ENCODE data around the gene ADGRB3.
A peak's percentile ranks its signal among the peaks of the same experiment; 100 is the strongest.
"Not testable (repeated sequence)": the region's sequence is repeated elsewhere in the genome, so short reads cannot be mapped to it uniquely, and the experiment has no call there.

Gene ADGRB3

GRCh38 chr6:68778356-68779020 lies 143.4 kb downstream of the ADGRB3 start:
- peak; percentile 82 to 84 for DNase-seq (ENCODE audit: low read depth in 2 of 2)
- TF ChIP-seq CTCF (IDR thresholded peaks at IDR 0.05; ENCODE audit: low read depth, low read length): peak; percentile 85
- H3K4me3 ChIP-seq (replicated peaks in 1 of 2; ENCODE audit: low read depth in 2 of 2, low read length in 2 of 2): no peak overlapping the region

GRCh38 chr6:68779366-68779765 lies 144.3 kb downstream of the ADGRB3 start:
- no peak for TF ChIP-seq CTCF (IDR thresholded peaks at IDR 0.05; ENCODE audit: low read depth, low read length)
- H3K4me3 ChIP-seq (replicated peaks in 1 of 2; ENCODE audit: low read depth in 2 of 2, low read length in 2 of 2): no peak overlapping the region
- DNase-seq (ENCODE audit: low read depth in 2 of 2): no peak

GRCh38 chr6:68790128-68790527 lies 155.0 kb downstream of the ADGRB3 start:
- not testable (repeated sequence) for DNase-seq (ENCODE audit: low read depth in 2 of 2)

GRCh38 chr6:68814976-68815375 lies 179.9 kb downstream of the ADGRB3 start:
- DNase-seq (ENCODE audit: low read depth in 2 of 2): not testable (repeated sequence)

More at GRCh38 chr6:68790128-68790527, 155.0 kb downstream of the ADGRB3 start:
- not testable (repeated sequence) for H3K4me3 ChIP-seq (replicated peaks in 1 of 2; ENCODE audit: low read depth in 2 of 2, low read length in 2 of 2)

GRCh38 chr6:68826501-68826900 lies 191.4 kb downstream of the ADGRB3 start:
- DNase-seq (ENCODE audit: low read depth in 2 of 2): no peak
- no peak for TF ChIP-seq CTCF (IDR thresholded peaks at IDR 0.05; ENCODE audit: low read depth, low read length)
- no peak overlapping the region for H3K4me3 ChIP-seq (replicated peaks in 1 of 2; ENCODE audit: low read depth in 2 of 2, low read length in 2 of 2)

More at GRCh38 chr6:68814976-68815375, 179.9 kb downstream of the ADGRB3 start:
- not testable (repeated sequence) for H3K4me3 ChIP-seq (replicated peaks in 1 of 2; ENCODE audit: low read depth in 2 of 2, low read length in 2 of 2)

DNA sequence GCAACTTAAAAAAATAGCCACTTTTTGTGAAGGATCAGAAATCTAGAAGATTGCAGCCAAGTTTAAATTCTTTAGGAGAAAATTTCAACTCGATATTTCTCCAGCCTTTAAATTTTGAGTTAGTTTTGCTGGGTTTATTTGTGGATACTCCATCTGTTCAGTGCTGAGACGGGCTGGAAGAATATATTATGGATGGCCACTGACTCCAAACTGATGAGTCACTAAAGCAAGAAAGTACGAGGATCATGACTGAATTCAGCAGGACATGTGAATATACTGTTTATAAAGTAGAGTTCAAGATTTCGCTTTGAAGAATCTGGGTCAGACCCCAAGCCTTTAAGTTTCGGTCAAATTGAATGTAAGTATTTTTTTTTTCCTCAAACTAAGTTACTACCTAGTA lies 199.5 kb downstream of the ADGRB3 start:
- no peak for TF ChIP-seq CTCF (IDR thresholded peaks at IDR 0.05; ENCODE audit: low read depth, low read length)
- H3K4me3 ChIP-seq (replicated peaks in 1 of 2; ENCODE audit: low read depth in 2 of 2, low read length in 2 of 2): no peak overlapping the region
- peak in 1 of 2 donors; percentile 20 for DNase-seq (ENCODE audit: low read depth in 2 of 2)

DNA sequence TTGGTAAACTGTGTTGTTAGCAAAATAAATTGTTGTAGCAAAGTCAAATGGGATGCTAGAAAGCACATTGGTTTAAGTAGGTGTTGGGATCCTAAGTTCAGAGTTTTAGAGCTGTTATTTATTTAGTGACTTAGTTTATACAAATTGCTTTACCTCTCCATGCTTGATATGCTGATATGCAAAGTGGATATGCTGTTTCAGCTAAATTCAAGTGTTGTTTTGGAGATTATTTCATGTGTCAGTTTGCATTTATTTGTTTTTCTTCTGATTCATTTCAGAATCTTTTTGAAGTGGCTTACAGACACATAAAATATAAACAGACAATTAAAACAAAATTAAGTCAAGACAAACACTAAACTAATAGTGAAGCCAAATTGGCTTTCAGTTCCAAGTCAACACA lies 203.5 kb downstream of the ADGRB3 start:
- TF ChIP-seq CTCF (IDR thresholded peaks at IDR 0.05; ENCODE audit: low read depth, low read length): no peak

DNA sequence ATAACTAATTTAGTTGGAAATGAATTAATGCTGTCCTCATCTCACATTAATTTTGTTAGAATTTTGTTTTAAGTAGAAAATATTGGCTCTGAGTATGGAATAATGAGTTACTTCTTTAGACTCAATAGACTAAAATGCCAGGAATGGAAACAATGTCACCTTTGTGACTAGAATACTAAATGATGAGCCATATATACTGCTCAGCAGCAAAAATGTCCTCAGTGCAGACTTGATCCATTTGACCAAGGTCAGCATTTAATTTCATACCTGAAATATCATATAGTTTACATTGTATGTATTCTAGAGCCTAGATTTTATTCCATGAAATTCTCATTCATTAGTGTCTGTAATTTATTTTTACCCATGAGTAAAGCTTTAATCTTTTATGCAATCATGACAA lies 217.7 kb downstream of the ADGRB3 start:
- no peak overlapping the region for H3K4me3 ChIP-seq (replicated peaks in 1 of 2; ENCODE audit: low read depth in 2 of 2, low read length in 2 of 2)
- no peak for TF ChIP-seq CTCF (IDR thresholded peaks at IDR 0.05; ENCODE audit: low read depth, low read length)
- no peak for DNase-seq (ENCODE audit: low read depth in 2 of 2)

More for the DNA sequence above, 203.5 kb downstream of the ADGRB3 start:
- H3K4me3 ChIP-seq (replicated peaks in 1 of 2; ENCODE audit: low read depth in 2 of 2, low read length in 2 of 2): no peak overlapping the region
- no peak for DNase-seq (ENCODE audit: low read depth in 2 of 2)
